IPS DF 4.7 (cell line): ENCODE measurements around the gene QSOX2.
"Not testable (repeated sequence)": the region's sequence is repeated elsewhere in the genome, so short reads cannot be mapped to it uniquely, and the experiment has no call there.

Experiments used
- DNase-seq: peaks from one replicate; pipeline ENCODE4 v3.0.0-alpha.2; 2013; ENCODE audit warnings: low spot score; ENCODE audit errors: extremely low read depth

The QSOX2 gene

GRCh38 chr9:136266641-136267040, 21.0 kb upstream of the QSOX2 start:
- DNase-seq = not testable (repeated sequence)

GRCh38 chr9:136265561-136266355, 20.1 kb upstream of the QSOX2 start:
- DNase-seq = no peak

- DNase-seq = no peak
Measured at GRCh38 chr9:136264441-136265405, 19.1 kb upstream of the QSOX2 start.

- no peak for DNase-seq
Measured at GRCh38 chr9:136264031-136264430, 18.4 kb upstream of the QSOX2 start.

GRCh38 chr9:136262671-136263178, 17.1 kb upstream of the QSOX2 start:
- no peak for DNase-seq

- no peak for DNase-seq
Measured at GRCh38 chr9:136261686-136262430, 16.2 kb upstream of the QSOX2 start.

GRCh38 chr9:136260936-136261472, 15.4 kb upstream of the QSOX2 start:
- DNase-seq = no peak

- DNase-seq = no peak
Measured at GRCh38 chr9:136260521-136260920, 14.9 kb upstream of the QSOX2 start.

- no peak for DNase-seq
Measured at GRCh38 chr9:136259836-136260235, 14.2 kb upstream of the QSOX2 start.

GRCh38 chr9:136259517-136259813, 13.9 kb upstream of the QSOX2 start:
- DNase-seq = no peak

- DNase-seq = no peak
Measured at GRCh38 chr9:136258786-136259516, 13.3 kb upstream of the QSOX2 start.

- no peak for DNase-seq
Measured at GRCh38 chr9:136258299-136258625, 12.7 kb upstream of the QSOX2 start.

GRCh38 chr9:136257381-136258298, 12.0 kb upstream of the QSOX2 start:
- no peak for DNase-seq

- no peak for DNase-seq
Measured at GRCh38 chr9:136255896-136256890, 10.6 kb upstream of the QSOX2 start.

GRCh38 chr9:136255166-136255538, 9.5 kb upstream of the QSOX2 start:
- DNase-seq = no peak

- no peak for DNase-seq
Measured at GRCh38 chr9:136254381-136255165, 9.0 kb upstream of the QSOX2 start.

- DNase-seq = no peak
Measured at GRCh38 chr9:136253246-136254130, 7.9 kb upstream of the QSOX2 start.
